ENCODE data around the gene GULP1.

GULP1 gene

GRCh38 chr2:188609321-188610049, 317.8 kb downstream of the GULP1 start:
- no peak for TF ChIP-seq CTCF (IDR thresholded peaks at IDR 0.05; ENCODE audit: control insufficient read depth, insufficient read depth, low read depth, low read length, missing control alignments)
- no peak for DNase-seq (ENCODE audit: low read depth)
- no peak overlapping the region for H3K4me3 ChIP-seq (ENCODE audit: control insufficient read depth, low read depth, low read length)

- H3K4me3 ChIP-seq (ENCODE audit: control insufficient read depth, low read depth, low read length), result no peak overlapping the region
- TF ChIP-seq CTCF (IDR thresholded peaks at IDR 0.05; ENCODE audit: control insufficient read depth, insufficient read depth, low read depth, low read length, missing control alignments), result no peak
- DNase-seq (ENCODE audit: low read depth), result no peak
These were observed 318.4 kb downstream of the GULP1 start for GRCh38 chr2:188610050-188610444.

- no peak overlapping the region for H3K4me3 ChIP-seq (ENCODE audit: control insufficient read depth, low read depth, low read length)
- DNase-seq (ENCODE audit: low read depth), result no peak
- TF ChIP-seq CTCF (IDR thresholded peaks at IDR 0.05; ENCODE audit: control insufficient read depth, insufficient read depth, low read depth, low read length, missing control alignments), result no peak
These were observed 319.2 kb downstream of the GULP1 start for GRCh38 chr2:188610827-188611226.

- DNase-seq (ENCODE audit: low read depth), result no peak
- no peak overlapping the region for H3K4me3 ChIP-seq (ENCODE audit: control insufficient read depth, low read depth, low read length)
- no peak for TF ChIP-seq CTCF (IDR thresholded peaks at IDR 0.05; ENCODE audit: control insufficient read depth, insufficient read depth, low read depth, low read length, missing control alignments)
These were observed 327.5 kb downstream of the GULP1 start for GRCh38 chr2:188619146-188619545.

- DNase-seq (ENCODE audit: low read depth), result no peak
- TF ChIP-seq CTCF (IDR thresholded peaks at IDR 0.05; ENCODE audit: control insufficient read depth, insufficient read depth, low read depth, low read length, missing control alignments), result no peak
- H3K4me3 ChIP-seq (ENCODE audit: control insufficient read depth, low read depth, low read length), result no peak overlapping the region
These were observed 329.2 kb downstream of the GULP1 start for GRCh38 chr2:188620916-188621315.

- H3K4me3 ChIP-seq (ENCODE audit: control insufficient read depth, low read depth, low read length), result no peak overlapping the region
- DNase-seq (ENCODE audit: low read depth), result no peak
- TF ChIP-seq CTCF (IDR thresholded peaks at IDR 0.05; ENCODE audit: control insufficient read depth, insufficient read depth, low read depth, low read length, missing control alignments), result no peak
These were observed 331.1 kb downstream of the GULP1 start for GRCh38 chr2:188622601-188623260.
